ENCODE data around the gene PTGDR. TPM values are rescaled to one million over a fixed set of nuclear protein-coding genes. Genes with fewer than 3 reads are reported as not detected.

The PTGDR gene
- total and polyA plus RNA-seq, 2 of the 8 experiments (the other 6 are each of a cell fraction or from before 2014, with no cell fraction given): 0.22 to 0.83 TPM

DNA sequence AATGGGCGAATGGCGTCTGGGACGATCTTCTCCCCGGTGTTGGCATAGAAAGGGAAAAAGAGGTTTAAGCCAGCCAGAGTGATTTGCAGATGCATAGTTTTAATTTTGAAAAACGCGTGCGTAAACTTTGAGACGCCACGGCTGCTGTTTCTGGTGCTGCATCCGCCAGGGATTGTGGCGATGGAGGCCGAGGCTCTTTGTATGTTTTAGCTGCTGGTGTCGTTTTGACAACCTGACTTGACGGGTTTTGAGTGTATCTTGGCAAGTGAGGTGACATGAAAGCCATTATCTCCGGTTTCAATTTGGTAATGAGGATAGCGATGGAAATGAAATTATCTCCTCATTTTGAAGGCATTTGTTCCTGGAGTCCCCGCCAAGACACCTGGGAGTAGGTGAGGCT is 1.6 kb downstream of the PTGDR start (continued):
- TF ChIP-seq, protein P1, sequence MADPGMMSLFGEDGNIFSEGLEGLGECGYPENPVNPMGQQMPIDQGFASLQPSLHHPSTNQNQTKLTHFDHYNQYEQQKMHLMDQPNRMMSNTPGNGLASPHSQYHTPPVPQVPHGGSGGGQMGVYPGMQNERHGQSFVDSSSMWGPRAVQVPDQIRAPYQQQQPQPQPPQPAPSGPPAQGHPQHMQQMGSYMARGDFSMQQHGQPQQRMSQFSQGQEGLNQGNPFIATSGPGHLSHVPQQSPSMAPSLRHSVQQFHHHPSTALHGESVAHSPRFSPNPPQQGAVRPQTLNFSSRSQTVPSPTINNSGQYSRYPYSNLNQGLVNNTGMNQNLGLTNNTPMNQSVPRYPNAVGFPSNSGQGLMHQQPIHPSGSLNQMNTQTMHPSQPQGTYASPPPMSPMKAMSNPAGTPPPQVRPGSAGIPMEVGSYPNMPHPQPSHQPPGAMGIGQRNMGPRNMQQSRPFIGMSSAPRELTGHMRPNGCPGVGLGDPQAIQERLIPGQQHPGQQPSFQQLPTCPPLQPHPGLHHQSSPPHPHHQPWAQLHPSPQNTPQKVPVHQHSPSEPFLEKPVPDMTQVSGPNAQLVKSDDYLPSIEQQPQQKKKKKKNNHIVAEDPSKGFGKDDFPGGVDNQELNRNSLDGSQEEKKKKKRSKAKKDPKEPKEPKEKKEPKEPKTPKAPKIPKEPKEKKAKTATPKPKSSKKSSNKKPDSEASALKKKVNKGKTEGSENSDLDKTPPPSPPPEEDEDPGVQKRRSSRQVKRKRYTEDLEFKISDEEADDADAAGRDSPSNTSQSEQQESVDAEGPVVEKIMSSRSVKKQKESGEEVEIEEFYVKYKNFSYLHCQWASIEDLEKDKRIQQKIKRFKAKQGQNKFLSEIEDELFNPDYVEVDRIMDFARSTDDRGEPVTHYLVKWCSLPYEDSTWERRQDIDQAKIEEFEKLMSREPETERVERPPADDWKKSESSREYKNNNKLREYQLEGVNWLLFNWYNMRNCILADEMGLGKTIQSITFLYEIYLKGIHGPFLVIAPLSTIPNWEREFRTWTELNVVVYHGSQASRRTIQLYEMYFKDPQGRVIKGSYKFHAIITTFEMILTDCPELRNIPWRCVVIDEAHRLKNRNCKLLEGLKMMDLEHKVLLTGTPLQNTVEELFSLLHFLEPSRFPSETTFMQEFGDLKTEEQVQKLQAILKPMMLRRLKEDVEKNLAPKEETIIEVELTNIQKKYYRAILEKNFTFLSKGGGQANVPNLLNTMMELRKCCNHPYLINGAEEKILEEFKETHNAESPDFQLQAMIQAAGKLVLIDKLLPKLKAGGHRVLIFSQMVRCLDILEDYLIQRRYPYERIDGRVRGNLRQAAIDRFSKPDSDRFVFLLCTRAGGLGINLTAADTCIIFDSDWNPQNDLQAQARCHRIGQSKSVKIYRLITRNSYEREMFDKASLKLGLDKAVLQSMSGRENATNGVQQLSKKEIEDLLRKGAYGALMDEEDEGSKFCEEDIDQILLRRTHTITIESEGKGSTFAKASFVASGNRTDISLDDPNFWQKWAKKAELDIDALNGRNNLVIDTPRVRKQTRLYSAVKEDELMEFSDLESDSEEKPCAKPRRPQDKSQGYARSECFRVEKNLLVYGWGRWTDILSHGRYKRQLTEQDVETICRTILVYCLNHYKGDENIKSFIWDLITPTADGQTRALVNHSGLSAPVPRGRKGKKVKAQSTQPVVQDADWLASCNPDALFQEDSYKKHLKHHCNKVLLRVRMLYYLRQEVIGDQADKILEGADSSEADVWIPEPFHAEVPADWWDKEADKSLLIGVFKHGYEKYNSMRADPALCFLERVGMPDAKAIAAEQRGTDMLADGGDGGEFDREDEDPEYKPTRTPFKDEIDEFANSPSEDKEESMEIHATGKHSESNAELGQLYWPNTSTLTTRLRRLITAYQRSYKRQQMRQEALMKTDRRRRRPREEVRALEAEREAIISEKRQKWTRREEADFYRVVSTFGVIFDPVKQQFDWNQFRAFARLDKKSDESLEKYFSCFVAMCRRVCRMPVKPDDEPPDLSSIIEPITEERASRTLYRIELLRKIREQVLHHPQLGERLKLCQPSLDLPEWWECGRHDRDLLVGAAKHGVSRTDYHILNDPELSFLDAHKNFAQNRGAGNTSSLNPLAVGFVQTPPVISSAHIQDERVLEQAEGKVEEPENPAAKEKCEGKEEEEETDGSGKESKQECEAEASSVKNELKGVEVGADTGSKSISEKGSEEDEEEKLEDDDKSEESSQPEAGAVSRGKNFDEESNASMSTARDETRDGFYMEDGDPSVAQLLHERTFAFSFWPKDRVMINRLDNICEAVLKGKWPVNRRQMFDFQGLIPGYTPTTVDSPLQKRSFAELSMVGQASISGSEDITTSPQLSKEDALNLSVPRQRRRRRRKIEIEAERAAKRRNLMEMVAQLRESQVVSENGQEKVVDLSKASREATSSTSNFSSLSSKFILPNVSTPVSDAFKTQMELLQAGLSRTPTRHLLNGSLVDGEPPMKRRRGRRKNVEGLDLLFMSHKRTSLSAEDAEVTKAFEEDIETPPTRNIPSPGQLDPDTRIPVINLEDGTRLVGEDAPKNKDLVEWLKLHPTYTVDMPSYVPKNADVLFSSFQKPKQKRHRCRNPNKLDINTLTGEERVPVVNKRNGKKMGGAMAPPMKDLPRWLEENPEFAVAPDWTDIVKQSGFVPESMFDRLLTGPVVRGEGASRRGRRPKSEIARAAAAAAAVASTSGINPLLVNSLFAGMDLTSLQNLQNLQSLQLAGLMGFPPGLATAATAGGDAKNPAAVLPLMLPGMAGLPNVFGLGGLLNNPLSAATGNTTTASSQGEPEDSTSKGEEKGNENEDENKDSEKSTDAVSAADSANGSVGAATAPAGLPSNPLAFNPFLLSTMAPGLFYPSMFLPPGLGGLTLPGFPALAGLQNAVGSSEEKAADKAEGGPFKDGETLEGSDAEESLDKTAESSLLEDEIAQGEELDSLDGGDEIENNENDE (IDR thresholded peaks at IDR 0.05; ENCODE audit: insufficient replicate concordance, low read length): no peak
- TF ChIP-seq, protein P2, sequence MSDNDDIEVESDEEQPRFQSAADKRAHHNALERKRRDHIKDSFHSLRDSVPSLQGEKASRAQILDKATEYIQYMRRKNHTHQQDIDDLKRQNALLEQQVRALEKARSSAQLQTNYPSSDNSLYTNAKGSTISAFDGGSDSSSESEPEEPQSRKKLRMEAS (IDR thresholded peaks at IDR 0.05): 0 out of 2 replicates have a peak, but pooled peaks have one; percentile 2
- TF ChIP-seq POU5F1 (IDR thresholded peaks at IDR 0.05; ENCODE audit: low read depth, low read length) (no peak), ASH2L (IDR thresholded peaks at IDR 0.05; ENCODE audit: low read length) (no peak)

Data from H1 (cell line).